ENCODE measurements around the gene DOK7.

DOK7 gene

DNA sequence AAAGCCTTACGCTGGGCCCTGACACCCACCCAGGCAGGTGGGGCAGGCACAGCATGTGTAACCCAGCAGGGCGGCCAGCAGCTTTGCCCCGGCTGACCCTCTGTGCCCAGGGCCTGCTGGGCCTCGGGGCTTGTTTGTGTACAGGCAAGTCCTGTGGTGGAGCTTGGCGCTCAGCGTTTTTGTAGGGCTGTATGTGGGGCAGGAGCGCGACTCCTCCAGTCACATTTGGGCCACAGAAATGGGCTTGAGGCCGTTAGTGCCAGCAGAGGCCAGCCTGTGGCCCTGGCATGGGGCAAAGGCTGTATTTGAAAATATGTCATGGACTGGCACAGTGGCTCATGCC, 36.0 kb upstream of the DOK7 start:
- no peak for DNase-seq (ENCODE audit: low read depth, low spot score)

DNA sequence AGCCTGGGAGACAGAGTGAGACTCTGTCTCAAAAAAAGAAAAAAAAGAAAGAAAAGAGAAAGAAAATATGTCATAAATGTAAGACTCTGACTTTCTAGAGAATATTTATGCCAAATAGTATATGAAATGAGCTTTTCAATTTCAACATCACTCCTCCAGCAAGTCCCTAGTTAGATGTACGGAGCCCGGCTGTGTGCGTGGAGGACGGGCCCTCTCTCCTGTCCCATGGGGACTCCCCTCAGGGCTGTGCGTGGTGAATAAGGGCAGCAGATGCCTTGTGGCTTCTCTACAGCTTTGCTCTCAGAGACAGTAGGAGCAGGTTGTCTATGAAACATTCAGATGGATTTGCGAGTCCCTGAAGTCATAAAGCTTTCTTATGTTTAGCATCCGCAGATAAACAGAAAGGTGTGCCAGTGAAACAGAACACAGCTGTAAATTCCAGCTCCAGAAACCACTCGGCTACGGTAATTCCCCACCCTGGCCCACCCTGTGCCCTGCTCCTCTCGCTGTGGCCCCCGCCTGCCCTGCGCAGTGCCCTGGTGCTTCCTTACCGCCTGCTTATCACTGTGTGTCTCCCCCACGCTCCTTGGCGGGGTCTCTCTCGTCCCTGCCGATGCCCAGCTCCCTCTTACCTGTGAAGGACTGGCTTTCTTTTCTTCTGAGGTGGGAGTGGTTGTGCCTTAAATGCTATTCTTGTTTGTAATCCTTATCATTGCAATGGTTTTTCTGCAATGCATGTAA, 35.2 kb upstream of the DOK7 start:
- DNase-seq (ENCODE audit: low read depth, low spot score), result no peak

DNA sequence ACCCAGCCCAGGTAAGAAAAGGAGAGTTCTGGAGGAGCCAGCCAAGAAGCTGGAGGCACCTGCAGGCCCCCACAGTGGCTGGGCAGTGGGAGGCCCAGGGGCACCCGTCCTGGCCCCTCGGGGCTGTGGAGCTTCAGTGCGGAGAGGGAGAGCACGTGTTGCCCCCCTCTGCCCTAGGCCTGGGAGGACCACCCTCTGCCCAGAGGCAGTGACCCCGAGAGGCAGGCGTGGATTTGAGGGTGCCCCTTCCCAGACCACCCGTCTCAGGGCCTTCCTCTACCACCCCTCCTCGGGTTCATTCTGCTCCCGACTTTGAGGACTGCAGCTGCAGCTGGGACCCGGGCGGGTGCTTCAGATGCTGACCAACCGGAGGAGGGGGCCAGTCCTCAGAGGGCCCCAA, 33.5 kb upstream of the DOK7 start:
- no peak for DNase-seq (ENCODE audit: low read depth, low spot score)

DNA sequence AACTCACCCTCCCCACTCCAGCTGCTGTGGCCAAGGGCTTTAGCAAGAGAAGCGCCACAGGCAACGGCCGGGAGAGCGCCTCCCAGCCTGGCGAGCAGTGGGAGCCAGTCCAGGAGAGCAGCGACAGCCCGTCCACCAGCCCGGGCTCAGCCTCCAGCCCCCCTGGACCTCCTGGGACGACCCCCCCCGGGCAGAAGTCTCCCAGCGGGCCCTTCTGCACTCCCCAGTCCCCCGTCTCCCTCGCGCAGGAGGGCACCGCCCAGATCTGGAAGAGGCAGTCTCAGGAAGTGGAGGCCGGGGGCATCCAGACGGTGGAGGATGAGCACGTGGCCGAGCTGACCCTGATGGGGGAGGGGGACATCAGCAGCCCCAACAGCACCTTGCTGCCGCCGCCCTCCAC, 32.6 kb upstream of the DOK7 start:
- no peak for DNase-seq (ENCODE audit: low read depth, low spot score)

DNA sequence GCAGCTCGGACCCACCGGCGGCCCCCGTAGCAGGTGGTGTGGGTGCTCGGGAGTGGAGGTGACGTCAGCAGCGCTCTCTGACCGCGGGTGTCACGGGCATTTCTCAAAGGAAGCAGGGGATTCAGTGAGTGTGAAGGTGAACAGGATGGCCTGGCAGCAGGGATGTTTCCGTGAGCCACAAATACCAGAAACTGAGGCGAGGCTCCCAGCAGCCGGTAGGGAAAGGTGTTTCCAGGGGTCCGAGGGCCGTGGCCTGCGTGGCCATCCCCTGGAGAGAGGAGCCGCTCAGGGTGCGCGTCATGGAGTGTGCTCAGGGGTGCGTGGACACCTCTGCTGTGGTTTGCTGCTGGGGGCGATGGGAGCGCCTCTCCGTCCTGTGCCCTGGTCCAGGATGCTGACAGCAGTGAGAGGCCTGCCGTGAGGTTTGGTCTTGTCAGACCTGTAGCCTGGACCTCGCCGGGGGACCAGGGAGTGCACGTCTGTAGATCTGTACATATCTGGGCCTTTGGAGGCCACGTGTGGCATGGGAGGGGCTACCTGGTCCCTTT, 31.6 kb upstream of the DOK7 start:
- DNase-seq (ENCODE audit: low read depth, low spot score), result no peak

DNA sequence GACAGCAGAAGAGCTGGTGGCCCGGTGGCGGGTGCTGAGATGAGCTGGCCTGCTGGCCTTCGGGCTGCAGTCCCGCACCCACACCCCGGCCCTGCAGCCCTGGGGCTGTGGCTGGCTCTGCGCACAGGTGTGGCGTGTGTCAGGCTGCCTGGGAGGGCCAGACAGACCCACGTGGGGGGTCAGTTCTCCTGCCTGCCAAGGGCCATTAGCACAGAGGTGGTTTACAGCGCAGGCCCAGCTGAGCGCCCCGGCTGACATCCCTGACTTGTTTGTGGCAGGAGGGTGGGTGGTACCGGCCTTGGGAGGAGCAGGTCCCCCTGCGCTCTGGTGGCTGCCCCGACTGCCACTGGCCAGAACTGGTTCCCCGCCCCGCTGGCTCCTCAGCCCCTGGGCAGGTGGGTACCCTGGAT, 30.7 kb upstream of the DOK7 start:
- no peak for DNase-seq (ENCODE audit: low read depth, low spot score)

DNA sequence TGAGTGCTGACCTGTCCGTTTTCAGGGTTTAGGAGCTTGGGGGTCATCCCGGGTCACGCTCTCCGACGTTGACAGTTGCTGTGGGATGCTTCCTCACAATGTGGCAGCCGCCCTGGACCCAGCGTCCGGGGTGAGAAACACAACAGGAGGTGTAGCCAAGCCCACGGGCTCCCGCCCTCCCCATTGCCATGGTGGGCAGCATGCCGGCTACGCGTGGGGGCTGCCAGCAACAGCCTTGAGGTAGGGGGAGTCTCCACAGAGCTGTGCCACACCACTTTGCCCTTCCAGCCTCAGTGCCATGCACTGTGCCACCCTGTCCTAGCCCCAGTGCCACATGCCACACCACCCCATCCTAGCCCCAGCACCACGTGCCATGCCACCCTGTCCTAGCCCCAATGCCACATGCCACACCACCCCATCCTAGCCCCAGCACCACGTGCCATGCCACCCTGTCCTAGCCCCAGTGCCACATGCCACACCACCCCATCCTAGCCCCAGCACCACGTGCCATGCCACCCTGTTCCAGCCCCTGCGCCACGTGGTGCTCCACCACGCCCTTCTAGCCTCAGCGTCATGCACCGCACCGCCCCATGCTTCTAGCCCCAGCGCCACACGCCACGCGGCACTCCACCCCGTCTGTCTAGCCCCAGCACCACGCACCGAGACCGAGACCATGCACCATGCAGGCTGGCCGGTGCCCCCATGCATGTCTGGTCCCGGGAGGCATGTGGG, 29.8 kb upstream of the DOK7 start:
- DNase-seq (ENCODE audit: low read depth, low spot score), result no peak

DNA sequence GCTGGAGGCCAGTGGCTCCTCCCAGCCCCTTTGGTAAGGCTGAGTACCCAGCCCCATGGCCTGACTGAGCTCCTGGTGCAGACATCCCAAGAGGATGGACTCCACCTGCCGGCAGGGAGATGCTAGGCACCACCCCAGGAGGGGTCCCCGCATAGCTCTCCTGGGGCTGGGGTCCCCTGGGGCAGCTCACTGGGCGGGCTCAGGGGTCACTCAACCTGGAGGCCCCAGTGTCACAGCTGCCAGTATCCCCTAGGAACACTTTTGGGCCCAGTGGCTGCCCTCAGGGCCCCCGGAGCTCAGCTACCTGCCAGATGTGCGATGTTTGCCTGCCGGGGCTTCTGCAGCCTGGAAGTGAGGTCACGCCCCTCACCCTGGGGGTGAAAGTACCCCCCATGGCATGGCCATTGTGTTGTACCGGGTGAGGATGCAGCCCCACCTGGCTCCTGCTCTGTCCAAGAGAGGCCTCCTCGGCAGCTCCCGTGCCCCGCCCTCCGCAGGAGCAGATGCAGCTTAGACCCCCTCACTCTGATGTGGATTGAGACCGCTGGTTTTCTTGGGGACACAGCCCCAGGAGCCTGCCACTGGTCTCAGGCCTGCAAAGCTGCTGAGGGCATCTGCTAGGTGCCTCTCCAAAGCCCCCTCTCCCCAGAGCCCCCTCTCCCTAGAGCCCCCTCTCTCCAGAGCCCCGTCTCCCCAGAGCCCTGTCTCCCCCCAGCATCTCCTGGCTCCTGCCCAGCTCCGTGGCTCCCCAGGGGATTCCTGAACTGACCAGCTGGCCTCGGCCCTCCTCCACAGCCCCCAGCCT, 28.0 kb upstream of the DOK7 start:
- peak; percentile 53 for DNase-seq (ENCODE audit: low read depth, low spot score)

DNA sequence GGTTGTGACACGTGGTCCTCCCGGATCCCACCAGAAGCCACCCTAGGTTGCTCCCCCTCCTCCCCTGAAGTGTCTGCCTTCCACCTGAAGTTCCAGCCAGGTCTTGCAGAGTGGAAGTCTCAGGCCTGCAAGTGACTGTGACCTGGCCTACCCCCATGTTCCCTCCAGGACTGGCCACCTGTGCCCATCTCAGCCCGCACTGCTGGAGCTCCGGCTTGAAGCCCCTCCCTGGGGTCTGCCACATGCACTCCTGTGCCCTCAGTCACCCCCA, 27.5 kb upstream of the DOK7 start:
- DNase-seq (ENCODE audit: low read depth, low spot score), result no peak

DNA sequence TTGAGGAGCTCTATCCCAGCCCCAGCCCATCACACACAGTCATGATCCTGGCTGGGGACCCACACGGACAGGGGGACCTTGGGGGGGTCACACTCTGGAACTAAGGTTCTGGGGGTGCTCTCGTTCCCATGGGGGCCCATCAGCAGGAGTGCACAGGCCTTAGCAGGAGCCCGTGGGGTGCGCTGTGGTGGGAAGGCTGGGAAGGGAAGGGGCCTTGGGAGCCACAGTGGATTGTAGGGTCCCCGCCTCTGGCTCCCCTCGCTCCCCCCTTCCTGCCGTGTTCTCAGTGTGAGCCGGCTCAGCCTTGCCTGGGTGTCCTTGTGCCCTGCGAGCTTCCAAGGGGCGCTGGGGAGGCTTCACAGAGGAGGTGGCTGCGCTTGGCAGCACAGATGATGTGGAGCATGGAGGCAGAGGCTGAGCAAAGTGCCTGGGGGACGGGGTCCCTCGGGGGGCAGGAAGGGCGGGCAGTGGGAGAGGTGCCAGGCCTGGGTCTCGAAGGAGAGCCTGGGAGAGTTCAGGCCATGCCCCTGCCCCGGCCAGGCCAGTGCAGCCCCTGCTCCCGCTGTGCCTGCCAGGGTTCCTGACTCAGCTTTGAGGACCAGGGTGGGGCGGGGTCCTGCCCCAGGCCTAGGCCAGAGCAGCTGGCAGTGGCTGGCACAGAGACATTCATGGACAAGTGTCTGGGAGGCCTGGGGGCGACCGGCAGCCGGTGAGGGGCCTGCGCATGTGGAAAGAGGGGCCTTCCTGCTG, 26.9 kb upstream of the DOK7 start:
- DNase-seq (ENCODE audit: low read depth, low spot score), result no peak

DNA sequence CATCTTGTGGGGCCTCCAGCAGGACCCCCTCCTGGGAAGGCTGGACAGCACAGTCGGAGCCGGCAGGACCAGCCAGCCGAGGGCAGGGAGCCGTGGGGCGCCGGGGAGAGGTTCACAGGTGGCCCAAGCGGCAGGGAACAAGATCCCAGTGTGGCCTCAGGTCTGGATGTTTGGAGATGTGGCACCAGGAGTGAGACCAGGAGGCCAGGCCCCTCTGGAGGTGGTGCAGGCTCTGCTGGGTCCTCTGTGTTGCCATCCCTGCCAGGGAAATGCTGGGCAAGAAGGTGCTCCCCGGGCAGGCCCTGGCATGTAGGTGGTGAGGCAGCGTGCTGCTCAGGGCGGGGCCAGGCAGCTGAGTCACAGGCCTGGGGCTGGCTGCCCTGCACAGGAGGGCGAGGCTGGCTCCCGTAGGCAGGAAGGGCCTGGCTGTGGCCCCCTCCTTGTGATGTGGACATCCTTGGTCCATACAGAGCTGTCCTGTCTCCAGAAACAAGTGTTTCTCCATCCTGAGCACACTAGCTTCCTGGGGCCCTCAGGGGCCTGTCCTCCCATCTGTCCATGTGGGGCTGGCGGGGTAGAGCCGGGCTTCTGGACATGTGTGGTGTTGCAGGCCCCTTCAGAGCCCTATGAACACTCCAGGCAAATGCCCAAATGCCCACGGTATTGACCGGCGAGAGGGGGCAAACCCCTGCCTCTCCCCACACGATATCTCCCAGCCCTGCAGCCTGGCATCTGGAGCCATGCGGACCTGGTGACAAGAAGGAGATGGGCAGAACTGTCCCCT, 26.1 kb upstream of the DOK7 start:
- DNase-seq (ENCODE audit: low read depth, low spot score), result no peak

DNA sequence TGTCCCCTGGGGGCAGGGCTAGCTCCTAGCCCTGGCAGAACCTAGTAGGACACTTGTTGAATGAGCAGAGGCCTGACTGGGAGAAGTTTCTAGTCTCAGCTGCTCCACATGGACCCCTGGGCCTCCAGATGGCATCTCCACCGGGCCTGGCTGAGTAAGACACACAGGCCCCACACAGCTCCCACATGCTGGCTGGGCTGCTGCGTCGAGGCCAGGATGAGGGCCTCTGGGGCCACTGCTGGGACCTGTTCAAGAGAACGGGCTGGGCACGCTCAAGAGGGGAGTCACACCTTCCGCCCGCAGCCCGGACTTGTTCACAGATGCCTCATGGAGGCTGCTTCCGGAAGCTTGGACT, 25.5 kb upstream of the DOK7 start:
- DNase-seq (ENCODE audit: low read depth, low spot score), result no peak

DNA sequence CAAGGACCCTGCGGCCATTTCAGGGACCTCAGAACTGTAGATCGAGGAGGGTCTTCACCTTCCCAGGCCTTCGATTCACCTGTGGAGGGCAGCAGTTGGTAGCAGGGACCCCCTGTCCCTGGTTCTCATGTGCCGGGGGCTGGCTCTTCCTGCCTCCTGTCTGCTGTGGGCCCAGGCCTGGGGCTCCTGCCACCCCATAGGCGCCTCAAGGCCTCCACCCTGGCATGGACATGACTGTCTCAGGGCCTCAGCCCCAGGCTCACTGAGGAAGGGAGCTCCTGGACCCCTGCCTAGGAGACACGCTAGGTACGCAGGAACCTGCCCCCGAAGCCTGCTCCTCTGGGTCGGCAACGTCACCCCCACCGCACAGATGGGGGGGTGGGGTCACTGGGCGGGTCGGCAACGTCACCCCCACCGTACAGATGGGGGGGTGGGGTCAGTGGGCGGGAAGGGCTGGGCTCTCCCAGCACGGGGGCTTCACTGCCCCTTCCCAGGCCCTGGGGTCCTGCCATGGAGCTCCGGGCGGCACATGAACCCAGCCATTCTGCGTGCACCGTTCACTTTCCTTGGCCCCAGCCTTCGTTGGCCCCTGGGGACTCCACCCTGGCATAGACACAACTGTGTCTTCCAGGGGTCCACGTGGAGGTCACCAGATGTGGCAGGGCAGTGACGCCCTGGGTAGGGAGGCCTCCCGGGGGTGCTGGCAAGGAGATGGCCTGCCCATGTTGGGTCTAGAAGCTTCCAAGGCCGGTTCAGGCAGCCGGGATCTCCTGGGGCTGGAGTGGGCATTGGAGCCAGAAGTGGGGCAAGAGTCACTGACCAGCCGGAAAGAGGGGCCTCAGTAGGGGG, 24.9 kb upstream of the DOK7 start:
- DNase-seq (ENCODE audit: low read depth, low spot score), result no peak

DNA sequence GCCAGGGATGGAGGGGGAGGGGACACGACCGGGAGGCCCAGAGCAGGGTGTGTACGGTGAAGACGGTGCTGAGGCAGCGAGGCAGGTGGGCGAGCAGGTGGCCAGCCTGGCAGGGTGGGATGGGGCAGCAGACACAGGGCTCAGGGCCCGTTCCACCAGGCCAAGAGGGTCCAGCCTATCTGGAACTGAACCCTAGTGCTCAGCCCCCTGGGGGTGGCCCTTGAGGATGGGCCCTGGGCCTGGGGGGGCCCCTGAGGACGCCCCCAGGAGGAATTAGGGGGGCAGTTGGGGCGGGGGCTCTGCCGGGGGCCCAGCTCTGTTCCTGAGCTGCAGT, 24.3 kb upstream of the DOK7 start:
- DNase-seq (ENCODE audit: low read depth, low spot score), result no peak

DNA sequence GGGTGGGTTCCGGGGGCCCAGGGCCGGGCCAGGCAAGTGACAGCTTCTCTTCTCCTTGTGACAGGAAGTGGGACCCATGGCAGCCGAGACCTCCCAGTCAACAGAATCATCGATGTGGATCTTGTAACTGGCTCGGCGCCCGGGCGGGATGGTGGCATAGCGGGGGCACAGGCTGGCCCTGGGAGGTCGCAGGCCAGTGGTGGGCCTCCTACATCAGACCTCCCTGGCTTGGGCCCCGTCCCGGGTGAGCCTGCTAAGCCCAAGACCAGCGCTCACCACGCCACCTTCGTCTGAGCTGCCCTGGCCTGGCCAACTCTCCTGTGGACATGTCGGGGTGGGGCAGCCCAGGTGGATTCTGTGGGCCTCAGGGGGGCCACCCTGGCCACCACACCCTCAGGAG, 23.7 kb upstream of the DOK7 start:
- no peak for DNase-seq (ENCODE audit: low read depth, low spot score)

DNA sequence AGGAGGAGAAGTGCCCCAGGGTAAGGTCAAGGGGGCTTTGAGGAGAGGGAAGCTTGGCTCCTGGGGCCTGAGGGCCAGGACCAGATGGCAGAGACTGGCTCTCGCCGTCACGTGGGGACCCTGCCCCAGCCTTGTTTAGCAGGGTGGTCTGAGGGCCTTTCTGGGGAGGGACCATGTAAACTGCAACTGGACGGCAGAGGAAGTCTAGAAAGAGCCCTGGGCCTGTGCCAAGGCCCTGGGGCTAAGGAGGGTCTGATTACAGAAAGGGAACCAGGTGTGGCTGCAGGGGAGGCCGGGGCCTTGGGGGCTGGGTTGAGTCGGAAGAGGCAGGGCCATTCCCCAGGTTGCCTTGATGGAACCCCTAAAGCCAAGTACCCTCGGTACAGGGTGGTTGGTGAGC, 23.1 kb upstream of the DOK7 start:
- no peak for DNase-seq (ENCODE audit: low read depth, low spot score)

DNA sequence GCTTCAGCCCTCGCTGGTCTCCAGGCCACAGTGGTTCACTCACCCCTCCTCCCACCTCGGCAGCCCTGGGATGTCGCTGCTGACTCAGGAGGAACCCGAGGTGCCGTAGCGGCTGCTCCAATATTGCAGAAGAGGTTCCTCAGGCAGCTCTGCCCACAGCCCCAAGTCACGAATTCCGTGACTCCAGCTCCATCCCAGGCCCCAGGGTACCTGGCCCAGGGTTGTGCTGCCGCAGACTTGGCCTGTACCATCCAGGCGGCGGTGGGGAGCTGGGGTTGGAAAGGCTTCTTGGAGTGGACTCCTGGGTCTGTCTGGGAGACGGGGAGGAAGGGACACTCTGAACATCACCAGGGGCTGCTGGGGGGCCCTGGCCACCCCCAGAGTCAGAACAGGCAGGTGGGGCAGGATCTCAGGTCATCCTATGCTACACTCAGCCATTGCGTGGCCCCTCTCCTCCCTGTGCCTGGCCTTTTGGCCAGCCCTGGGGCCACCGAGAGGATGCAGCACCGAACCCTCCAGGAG, 22.1 kb upstream of the DOK7 start:
- no peak for DNase-seq (ENCODE audit: low read depth, low spot score)

DNA sequence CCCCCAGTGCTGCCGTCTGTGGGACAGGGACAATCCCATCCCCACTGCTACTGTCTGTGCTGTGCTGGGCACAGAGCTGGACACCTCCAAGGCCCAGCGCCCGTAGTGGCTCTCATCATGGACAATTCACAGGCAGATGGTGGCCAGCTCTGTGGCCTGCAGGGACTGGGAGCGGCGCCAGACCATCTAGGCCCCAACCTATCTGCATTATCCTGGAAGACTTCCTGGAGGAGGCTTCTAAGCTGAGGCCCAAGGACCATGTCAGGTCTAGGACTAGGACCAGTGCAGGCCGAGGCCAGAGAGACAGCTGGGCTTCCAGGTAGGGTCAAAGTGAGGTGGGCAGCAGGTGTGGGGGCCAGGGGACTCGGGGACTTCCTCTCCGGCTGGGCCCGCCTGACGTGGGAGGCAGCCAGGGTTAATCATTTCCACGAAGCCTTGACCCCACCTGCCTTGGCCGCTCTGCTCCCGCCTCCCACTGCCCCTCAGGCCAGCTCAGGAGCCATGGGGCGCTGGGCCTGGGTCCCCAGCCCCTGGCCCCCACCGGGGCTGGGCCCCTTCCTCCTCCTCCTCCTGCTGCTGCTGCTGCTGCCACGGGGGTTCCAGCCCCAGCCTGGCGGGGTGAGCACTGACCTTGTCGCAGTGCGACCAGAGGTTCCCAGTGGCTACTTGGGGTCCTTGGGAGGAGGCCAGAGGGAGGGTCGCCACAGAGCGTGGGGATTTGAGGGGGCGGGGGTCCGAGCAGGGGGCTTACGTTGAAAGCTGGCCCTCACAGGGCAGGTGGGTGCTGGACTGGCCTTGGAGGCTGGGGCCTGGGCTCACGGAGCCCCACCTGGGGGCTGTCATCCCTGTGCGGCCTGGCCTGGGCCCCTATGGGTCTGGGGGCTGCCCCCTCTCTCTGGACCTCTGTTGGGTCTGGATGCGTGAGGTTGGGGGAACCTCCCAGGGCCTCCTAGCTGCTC, 21.3 kb upstream of the DOK7 start, which contains the start of gene HGFAC:
Gene HGFAC, plus strand, starts transcription at position 468 of the 959 bp plus-strand sequence. Its CDS starts 34 bp downstream, at position 502.
- DNase-seq (ENCODE audit: low read depth, low spot score), result no peak

DNA sequence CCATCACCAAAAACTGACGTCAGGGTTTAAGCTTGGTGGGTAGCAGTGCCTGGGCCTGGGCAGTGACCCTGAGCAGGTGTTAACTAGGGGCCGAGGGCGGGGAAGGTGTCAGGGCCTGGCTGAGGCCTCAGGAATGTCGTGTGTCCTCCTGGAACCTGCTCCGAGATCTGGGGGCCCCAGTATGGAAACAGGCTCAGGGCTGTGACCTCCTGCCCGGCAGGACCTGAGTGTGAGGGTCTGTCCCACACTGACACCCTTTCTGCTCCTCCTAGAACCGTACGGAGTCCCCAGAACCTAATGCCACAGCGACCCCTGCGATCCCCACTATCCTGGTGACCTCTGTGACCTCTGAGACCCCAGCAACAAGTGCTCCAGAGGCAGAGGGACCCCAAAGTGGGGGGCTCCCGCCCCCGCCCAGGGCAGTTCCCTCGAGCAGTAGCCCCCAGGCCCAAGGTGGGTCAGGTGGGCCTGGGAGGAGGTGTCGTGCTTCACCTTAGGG, 20.6 kb upstream of the DOK7 start:
- no peak for DNase-seq (ENCODE audit: low read depth, low spot score)

Measured in ELF-1 (cell line).